Ishikawa (cell line): ENCODE results near the gene DDX23.

Source experiments
- CEBPB ChIP-seq: IDR thresholded peaks from 2 replicates; pipeline ENCODE4 v1.6.1; 2012
- CREB1 ChIP-seq: IDR thresholded peaks from 2 replicates; pipeline ENCODE4 v1.6.1; 2012; ENCODE audit warnings: low read depth
- EGR1 ChIP-seq: IDR thresholded peaks from 2 replicates; pipeline ENCODE4 v1.6.1; 2012
- EP300 ChIP-seq: IDR thresholded peaks from 2 replicates; pipeline ENCODE4 v1.6.1; 2012; ENCODE audit warnings: borderline replicate concordance
- FOXM1 ChIP-seq: IDR thresholded peaks from 2 replicates; pipeline ENCODE4 v1.6.1; 2012; ENCODE audit warnings: low read depth, borderline replicate concordance
- NFIC ChIP-seq: IDR thresholded peaks from 2 replicates; pipeline ENCODE4 v1.6.1; 2012
- RAD21 ChIP-seq: IDR thresholded peaks from 2 replicates; pipeline ENCODE4 v1.6.1; 2012; ENCODE audit warnings: low read depth
- TAF1 ChIP-seq: IDR thresholded peaks from 2 replicates; pipeline ENCODE4 v1.6.1; 2012; ENCODE audit warnings: low read depth, mild to moderate bottlenecking
- TCF12 ChIP-seq: IDR thresholded peaks from 2 replicates; pipeline ENCODE4 v1.6.1; 2012; ENCODE audit warnings: low read depth
- TEAD4 ChIP-seq: IDR thresholded peaks from 2 replicates; pipeline ENCODE4 v1.6.1; 2012
- YY1 ChIP-seq: IDR thresholded peaks from 2 replicates; pipeline ENCODE4 v1.6.1; 2012; ENCODE audit warnings: low read depth
- ZBTB7A ChIP-seq: IDR thresholded peaks from 2 replicates; pipeline ENCODE4 v1.6.1; 2012; ENCODE audit warnings: low read depth
- TF ChIP-seq, protein P1 (sequence below): IDR thresholded peaks from 2 replicates; pipeline ENCODE4 v1.6.1; 2012; ENCODE audit warnings: low read depth, mild to moderate bottlenecking
- TF ChIP-seq, protein P2 (sequence below): IDR thresholded peaks from 2 replicates; pipeline ENCODE4 v1.6.1; 2012
- TF ChIP-seq, protein P3 (sequence below): IDR thresholded peaks from 2 replicates; pipeline ENCODE4 v1.6.1; 2012

The DDX23 gene

DNA sequence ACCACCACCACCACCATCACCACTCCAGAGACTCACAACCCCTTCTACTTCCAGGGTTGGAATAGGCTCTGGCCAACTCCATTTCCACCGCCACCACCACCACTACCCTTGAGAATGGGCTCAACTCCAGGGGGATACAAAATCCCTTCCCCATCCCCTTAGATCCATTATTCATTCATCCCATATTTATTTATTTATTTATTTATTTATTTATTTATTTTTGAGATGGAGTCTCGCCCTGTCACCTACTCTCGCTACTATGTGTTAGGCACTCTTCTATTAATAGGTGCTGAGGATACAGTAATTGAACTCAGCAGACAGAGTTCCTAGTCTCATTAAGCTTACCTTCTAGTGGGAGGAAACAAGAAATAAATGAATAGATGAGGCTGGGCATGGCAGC lies 58.3 kb downstream of the DDX23 start:
- TF ChIP-seq, protein P1, sequence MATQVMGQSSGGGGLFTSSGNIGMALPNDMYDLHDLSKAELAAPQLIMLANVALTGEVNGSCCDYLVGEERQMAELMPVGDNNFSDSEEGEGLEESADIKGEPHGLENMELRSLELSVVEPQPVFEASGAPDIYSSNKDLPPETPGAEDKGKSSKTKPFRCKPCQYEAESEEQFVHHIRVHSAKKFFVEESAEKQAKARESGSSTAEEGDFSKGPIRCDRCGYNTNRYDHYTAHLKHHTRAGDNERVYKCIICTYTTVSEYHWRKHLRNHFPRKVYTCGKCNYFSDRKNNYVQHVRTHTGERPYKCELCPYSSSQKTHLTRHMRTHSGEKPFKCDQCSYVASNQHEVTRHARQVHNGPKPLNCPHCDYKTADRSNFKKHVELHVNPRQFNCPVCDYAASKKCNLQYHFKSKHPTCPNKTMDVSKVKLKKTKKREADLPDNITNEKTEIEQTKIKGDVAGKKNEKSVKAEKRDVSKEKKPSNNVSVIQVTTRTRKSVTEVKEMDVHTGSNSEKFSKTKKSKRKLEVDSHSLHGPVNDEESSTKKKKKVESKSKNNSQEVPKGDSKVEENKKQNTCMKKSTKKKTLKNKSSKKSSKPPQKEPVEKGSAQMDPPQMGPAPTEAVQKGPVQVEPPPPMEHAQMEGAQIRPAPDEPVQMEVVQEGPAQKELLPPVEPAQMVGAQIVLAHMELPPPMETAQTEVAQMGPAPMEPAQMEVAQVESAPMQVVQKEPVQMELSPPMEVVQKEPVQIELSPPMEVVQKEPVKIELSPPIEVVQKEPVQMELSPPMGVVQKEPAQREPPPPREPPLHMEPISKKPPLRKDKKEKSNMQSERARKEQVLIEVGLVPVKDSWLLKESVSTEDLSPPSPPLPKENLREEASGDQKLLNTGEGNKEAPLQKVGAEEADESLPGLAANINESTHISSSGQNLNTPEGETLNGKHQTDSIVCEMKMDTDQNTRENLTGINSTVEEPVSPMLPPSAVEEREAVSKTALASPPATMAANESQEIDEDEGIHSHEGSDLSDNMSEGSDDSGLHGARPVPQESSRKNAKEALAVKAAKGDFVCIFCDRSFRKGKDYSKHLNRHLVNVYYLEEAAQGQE: no peak
- TF ChIP-seq TAF1 (no peak), NFIC (no peak), EGR1 (no peak), FOXM1 (no peak), ZBTB7A (no peak), YY1 (no peak), CEBPB (no peak), CREB1 (no peak)
- TF ChIP-seq, protein P2, sequence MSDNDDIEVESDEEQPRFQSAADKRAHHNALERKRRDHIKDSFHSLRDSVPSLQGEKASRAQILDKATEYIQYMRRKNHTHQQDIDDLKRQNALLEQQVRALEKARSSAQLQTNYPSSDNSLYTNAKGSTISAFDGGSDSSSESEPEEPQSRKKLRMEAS: no peak

DNA sequence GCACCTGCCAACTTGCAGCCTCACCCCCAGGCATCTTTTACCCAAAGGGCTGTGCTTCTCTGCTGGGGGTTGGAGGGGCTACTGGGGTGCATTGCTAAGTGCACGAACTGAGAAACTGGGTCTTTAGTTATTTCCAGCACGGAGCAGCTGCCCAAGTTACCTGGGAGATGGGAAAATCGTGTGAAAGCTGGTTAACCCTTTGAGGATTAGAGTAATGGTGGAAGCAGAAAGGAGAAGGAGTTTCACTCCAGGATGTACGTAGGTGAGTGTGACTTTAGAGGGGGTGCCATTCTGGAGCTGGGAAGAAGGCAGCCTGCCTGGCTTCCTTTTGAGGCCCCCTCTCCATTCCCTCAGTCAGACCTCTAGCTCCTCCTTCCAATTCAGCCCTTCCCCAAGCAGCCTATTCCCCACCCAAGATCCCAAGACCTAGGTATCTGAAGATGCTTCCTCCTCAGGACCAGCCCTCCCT lies 62.1 kb downstream of the DDX23 start:
- TF ChIP-seq CEBPB: no peak

DNA sequence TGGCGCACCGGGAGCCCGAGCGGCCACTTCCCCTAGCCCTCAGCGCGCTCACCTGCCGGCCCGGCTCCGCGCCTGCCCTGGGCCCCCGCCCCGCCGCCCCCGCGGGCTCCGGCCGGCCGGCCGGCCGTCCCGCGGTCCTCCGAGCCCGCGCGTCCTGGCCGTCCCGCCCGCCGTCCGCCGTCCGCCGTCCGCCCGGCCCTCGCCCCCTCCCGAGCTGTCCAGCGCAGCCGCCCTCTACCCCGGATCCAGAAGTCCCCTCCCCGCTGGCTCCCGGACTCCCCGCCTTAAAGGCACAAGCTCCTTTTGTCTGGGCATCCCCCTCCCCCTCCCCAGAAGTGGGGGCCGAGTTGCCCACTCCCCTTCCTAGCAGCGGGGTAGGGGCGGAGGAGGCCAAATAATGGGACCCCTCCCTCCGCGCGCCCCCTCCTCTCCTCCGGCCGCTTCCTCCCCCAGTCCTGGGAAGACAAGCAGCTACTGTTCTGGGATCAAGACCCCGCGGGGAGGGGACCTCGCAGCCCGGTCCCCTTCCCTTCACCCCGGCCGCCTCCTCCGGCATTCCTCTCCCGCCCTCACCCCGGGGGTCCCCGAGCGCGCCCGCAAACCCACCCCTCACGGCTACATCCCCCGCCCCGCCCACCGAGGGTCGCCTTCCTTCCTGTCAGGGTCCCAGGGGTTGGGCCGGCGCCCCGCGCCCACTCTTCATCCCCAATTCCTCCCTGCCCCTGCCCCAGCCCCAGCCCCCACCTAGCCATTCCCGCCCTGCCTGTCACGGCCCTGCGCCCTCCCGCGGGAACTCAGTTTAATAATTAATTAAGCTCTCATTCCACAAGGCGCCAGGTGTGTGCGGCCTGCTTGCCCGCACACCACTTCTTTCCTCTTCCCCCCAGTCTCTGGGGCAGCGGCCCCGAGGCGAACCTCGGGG lies 62.8 kb downstream of the DDX23 start, which contains the start of gene ADCY6:
TSS of gene ADCY6 (minus strand) at position 236 of the 922 bp plus-strand sequence. CDS start 5,655 bp downstream, outside the sequence.
- TF ChIP-seq, protein P3, sequence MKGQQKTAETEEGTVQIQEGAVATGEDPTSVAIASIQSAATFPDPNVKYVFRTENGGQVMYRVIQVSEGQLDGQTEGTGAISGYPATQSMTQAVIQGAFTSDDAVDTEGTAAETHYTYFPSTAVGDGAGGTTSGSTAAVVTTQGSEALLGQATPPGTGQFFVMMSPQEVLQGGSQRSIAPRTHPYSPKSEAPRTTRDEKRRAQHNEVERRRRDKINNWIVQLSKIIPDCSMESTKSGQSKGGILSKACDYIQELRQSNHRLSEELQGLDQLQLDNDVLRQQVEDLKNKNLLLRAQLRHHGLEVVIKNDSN: no peak
- 0 out of 2 replicates have a peak, but pooled peaks have one; percentile 23 for TF ChIP-seq YY1
- peak; percentile 99 for TF ChIP-seq ZBTB7A
- TF ChIP-seq TCF12: peak; percentile 63
- 0 out of 2 replicates have a peak, but pooled peaks have one; percentile 20 for TF ChIP-seq EP300
- 0 out of 2 replicates have a peak, but pooled peaks have one; percentile 40 for TF ChIP-seq NFIC
- TF ChIP-seq TEAD4: no peak; the same call in none of the 2 replicates
- TF ChIP-seq, protein P2: peak; percentile 49; the same call in 1 of the 2 replicates
- 0 out of 2 replicates have a peak, but pooled peaks have one; percentile 29 for TF ChIP-seq EGR1
- peak; percentile 86; the same call in 1 of the 2 replicates for TF ChIP-seq TAF1
- TF ChIP-seq, protein P1: 0 out of 2 replicates have a peak, but pooled peaks have one; percentile 20

DNA sequence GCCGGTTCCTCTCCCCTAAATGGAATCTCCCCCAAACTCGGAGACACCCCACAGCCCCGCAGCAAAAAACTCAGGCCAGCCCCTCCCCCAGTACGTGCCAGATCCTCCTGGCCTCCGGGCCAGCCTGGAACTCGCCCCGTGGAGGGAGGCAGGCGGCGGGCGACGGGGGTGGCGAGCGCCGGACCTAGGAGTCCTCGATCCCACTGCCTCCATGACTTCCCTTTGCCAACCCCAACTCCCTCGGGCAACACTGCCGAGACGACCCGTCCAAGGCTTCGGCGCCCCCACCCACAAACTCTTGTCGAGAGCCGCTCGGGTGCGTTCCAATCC lies 63.5 kb downstream of the DDX23 start:
- no peak for TF ChIP-seq EGR1
- TF ChIP-seq CEBPB: no peak
- TF ChIP-seq YY1: no peak
- no peak for TF ChIP-seq TAF1
- no peak for TF ChIP-seq TCF12
- TF ChIP-seq TEAD4: no peak
- no peak for TF ChIP-seq ZBTB7A
- TF ChIP-seq, protein P3: no peak
- TF ChIP-seq FOXM1: no peak
- no peak for TF ChIP-seq NFIC
- no peak for TF ChIP-seq RAD21
- no peak for TF ChIP-seq CREB1

DNA sequence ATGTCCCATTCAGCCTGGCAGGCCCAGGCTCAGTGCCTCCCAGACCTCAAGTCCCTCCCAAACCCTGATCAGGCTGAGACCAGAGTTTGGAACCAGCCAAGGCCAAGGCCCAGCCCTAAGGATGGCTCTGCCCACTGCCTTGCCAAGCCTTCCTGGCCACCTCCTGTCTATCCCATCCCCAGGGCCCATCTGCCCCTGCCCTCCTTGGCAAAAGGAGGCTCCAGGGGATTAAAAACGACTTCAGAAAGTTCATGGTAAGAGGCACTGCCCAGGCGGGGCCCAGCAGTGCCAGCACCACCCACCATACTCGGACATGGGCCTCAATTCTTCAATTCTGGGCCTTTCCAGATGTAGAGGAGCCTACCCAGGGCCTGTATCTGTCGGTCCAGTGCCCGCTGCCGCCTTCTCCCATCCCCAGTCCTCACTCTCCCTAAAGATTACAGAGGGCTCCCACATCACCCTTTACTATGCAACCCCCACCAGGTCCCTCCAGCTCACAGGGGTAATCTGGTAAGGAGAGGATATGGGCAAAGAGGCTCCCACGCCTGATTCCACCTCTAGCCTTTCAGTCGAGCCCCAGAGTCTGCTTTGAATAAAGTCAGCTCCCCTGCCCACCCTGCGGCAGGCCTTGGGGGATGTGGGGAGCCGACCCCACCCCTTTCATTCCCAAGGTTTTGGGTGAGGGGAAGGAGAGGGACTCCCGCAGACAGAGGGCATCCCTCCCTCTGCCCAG lies 64.0 kb downstream of the DDX23 start:
- TF ChIP-seq TAF1 (no peak), ZBTB7A (no peak; the same call in 1 of the 2 replicates), NFIC (no peak), TCF12 (no peak), TEAD4 (no peak)
